Muscle layer of colon (tissue), 2 donors: ENCODE measurements around the gene CCDC87.

Source experiments
- H3K27ac ChIP-seq: one replicate; pipeline ENCODE4 v1.7.0; 2013; ENCODE audit warnings: low read depth, mild to moderate bottlenecking, low read length, moderate library complexity
- H3K27me3 ChIP-seq, 2 donors: one replicate each; pipeline ENCODE4 v1.7.0; 2013; ENCODE audit warnings: low read length in 2 of 2, mild to moderate bottlenecking in 2 of 2; ENCODE audit not compliant: insufficient read depth in 2 of 2, control insufficient read depth in 1 of 2
- H3K36me3 ChIP-seq: one replicate; pipeline ENCODE4 v1.7.0; 2013; ENCODE audit warnings: mild to moderate bottlenecking, low read length; ENCODE audit not compliant: insufficient read depth
- H3K4me1 ChIP-seq: one replicate; pipeline ENCODE4 v1.7.0; 2013; ENCODE audit warnings: mild to moderate bottlenecking, low read length; ENCODE audit not compliant: insufficient read depth
- H3K4me3 ChIP-seq, 2 donors: one replicate each; pipeline ENCODE4 v1.7.0; 2013; ENCODE audit warnings: low read length in 2 of 2, low read depth in 1 of 2, mild to moderate bottlenecking in 1 of 2, moderate library complexity in 1 of 2
- H3K9ac ChIP-seq: one replicate; pipeline ENCODE4 v1.7.0; 2013; ENCODE audit warnings: low read length
- H3K9me3 ChIP-seq: one replicate; pipeline ENCODE4 v1.7.0; 2013; ENCODE audit warnings: mild to moderate bottlenecking, low read length
- donor health status: abdominal sarcoma.
- donor health status: Adenocarcinoma of cecum.

Gene CCDC87

GRCh38 chr11:66628061-66628603, 35.3 kb upstream of the CCDC87 start:
- Histone ChIP-seq H3K4me1 (peaks cover 46% of the 10 kb centered on the region), H3K27me3 (no peaks in the 10 kb centered on the region), H3K4me3 (no peak overlapping the region), H3K9me3 (no peaks in the 10 kb centered on the region), H3K27ac (no peak overlapping the region), H3K9ac (no peak overlapping the region), H3K36me3 (peaks cover 63% of the 10 kb centered on the region)

- no peak overlapping the region for H3K9ac ChIP-seq
- H3K27ac ChIP-seq = no peak overlapping the region
- H3K27me3 ChIP-seq = no peaks in the 10 kb centered on the region
- peaks cover 70% of the 10 kb centered on the region for H3K36me3 ChIP-seq
- peaks cover 52% of the 10 kb centered on the region for H3K4me1 ChIP-seq
- no peak overlapping the region for H3K4me3 ChIP-seq
- no peaks in the 10 kb centered on the region for H3K9me3 ChIP-seq
These were observed 34.1 kb upstream of the CCDC87 start for GRCh38 chr11:66626926-66627325.

- Histone ChIP-seq H3K9ac (no peak overlapping the region), H3K36me3 (peaks cover 70% of the 10 kb centered on the region), H3K9me3 (no peaks in the 10 kb centered on the region), H3K4me1 (peaks cover 54% of the 10 kb centered on the region), H3K4me3 (no peak overlapping the region), H3K27me3 (no peaks in the 10 kb centered on the region), H3K27ac (no peak overlapping the region)
These were observed 33.5 kb upstream of the CCDC87 start for GRCh38 chr11:66626382-66626781.

DNA sequence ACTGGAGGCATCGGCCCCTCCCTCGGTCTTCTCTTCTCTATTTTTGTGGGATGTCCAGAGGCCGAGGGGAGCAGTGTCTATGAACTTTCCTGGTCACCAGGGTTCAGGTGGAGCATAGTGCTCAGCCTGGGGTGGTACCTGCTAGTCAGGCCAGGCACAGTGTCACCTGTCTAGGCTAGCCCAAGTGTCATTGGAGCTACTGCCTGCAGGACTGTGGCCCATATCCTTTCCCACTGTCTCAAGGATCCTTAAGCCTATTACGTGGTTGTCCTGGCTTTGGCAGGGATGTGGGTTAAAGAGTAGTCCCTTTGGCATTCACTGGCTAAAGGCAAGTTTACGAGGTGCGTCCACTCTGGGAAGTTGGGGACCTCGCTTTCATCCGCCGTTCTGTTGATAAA, 32.9 kb upstream of the CCDC87 start:
- Histone ChIP-seq H3K9ac (no peak overlapping the region), H3K4me3 (no peak overlapping the region), H3K27ac (no peak overlapping the region), H3K36me3 (peaks cover 70% of the 10 kb centered on the region), H3K4me1 (peaks cover 60% of the 10 kb centered on the region), H3K9me3 (no peaks in the 10 kb centered on the region), H3K27me3 (no peaks in the 10 kb centered on the region)

GRCh38 chr11:66625041-66625751, 32.3 kb upstream of the CCDC87 start:
- Histone ChIP-seq H3K4me3 (no peak overlapping the region), H3K9ac (no peak overlapping the region), H3K27ac (no peak overlapping the region), H3K27me3 (no peaks in the 10 kb centered on the region), H3K9me3 (no peaks in the 10 kb centered on the region), H3K4me1 (peaks cover 64% of the 10 kb centered on the region), H3K36me3 (peaks cover 70% of the 10 kb centered on the region)

GRCh38 chr11:66624450-66624849, 31.6 kb upstream of the CCDC87 start:
- no peak overlapping the region for H3K9ac ChIP-seq
- H3K4me1 ChIP-seq = peaks cover 70% of the 10 kb centered on the region

GRCh38 chr11:66619080-66619554, 26.3 kb upstream of the CCDC87 start:
- H3K9ac ChIP-seq = peak overlapping the region; percentile 91
- peaks cover 24% of the 10 kb centered on the region for H3K36me3 ChIP-seq
- peak overlapping the region; percentile 91 for H3K27ac ChIP-seq
- no peaks in the 10 kb centered on the region for H3K9me3 ChIP-seq
- no peaks in the 10 kb centered on the region for H3K27me3 ChIP-seq
- H3K4me1 ChIP-seq = peaks cover 61% of the 10 kb centered on the region
- H3K4me3 ChIP-seq = peak overlapping the region; percentile 92 to 94

More at GRCh38 chr11:66624450-66624849, 31.6 kb upstream of the CCDC87 start:
- Histone ChIP-seq H3K27me3 (no peaks in the 10 kb centered on the region), H3K27ac (peak overlapping the region; percentile 4), H3K4me3 (no peak overlapping the region), H3K9me3 (no peaks in the 10 kb centered on the region), H3K36me3 (peaks cover 67% of the 10 kb centered on the region)

- H3K9me3 ChIP-seq = no peaks in the 10 kb centered on the region
- peak overlapping the region; percentile 92 to 94 for H3K4me3 ChIP-seq
- H3K27ac ChIP-seq = peak overlapping the region; percentile 91
- H3K4me1 ChIP-seq = peaks cover 43% of the 10 kb centered on the region
- no peaks in the 10 kb centered on the region for H3K27me3 ChIP-seq
- H3K9ac ChIP-seq = peak overlapping the region; percentile 91
- H3K36me3 ChIP-seq = peaks cover 14% of the 10 kb centered on the region
These were observed 24.4 kb upstream of the CCDC87 start for GRCh38 chr11:66617155-66617834.

- Histone ChIP-seq H3K27me3 (no peaks in the 10 kb centered on the region), H3K4me1 (peaks cover 37% of the 10 kb centered on the region), H3K4me3 (peak within 1 kb of the TSS; percentile 92 to 94), H3K9me3 (no peaks in the 10 kb centered on the region), H3K27ac (peak within 1 kb of the TSS; percentile 91), H3K9ac (peak within 1 kb of the TSS; percentile 91), H3K36me3 (peaks cover 14% of the 10 kb centered on the region)
These were observed 23.7 kb upstream of the CCDC87 start, which contains the start of gene RBM14 for GRCh38 chr11:66616379-66617154. RBM14 (plus strand) TSS chr11:66616630; CDS start chr11:66616721, 91 bp downstream.

GRCh38 chr11:66614073-66614472, 21.2 kb upstream of the CCDC87 start:
- H3K36me3 ChIP-seq = peaks cover 10% of the 10 kb centered on the region
- no peaks in the 10 kb centered on the region for H3K27me3 ChIP-seq
- peaks cover 17% of the 10 kb centered on the region for H3K4me1 ChIP-seq
- H3K9ac ChIP-seq = no peak overlapping the region
- no peak overlapping the region for H3K4me3 ChIP-seq
- no peak overlapping the region for H3K27ac ChIP-seq
- H3K9me3 ChIP-seq = no peaks in the 10 kb centered on the region

- Histone ChIP-seq H3K9ac (no peak overlapping the region), H3K4me1 (peaks cover 15% of the 10 kb centered on the region), H3K27me3 (no peaks in the 10 kb centered on the region), H3K36me3 (no peaks in the 10 kb centered on the region), H3K9me3 (no peaks in the 10 kb centered on the region), H3K4me3 (no peak overlapping the region), H3K27ac (no peak overlapping the region)
These were observed 19.6 kb upstream of the CCDC87 start for GRCh38 chr11:66612458-66612857.
